ENCODE data around the gene DENND4B.
"Not testable (repeated sequence)": the region's sequence is repeated elsewhere in the genome, so short reads cannot be mapped to it uniquely, and the experiment has no call there.

Gene DENND4B

DNA sequence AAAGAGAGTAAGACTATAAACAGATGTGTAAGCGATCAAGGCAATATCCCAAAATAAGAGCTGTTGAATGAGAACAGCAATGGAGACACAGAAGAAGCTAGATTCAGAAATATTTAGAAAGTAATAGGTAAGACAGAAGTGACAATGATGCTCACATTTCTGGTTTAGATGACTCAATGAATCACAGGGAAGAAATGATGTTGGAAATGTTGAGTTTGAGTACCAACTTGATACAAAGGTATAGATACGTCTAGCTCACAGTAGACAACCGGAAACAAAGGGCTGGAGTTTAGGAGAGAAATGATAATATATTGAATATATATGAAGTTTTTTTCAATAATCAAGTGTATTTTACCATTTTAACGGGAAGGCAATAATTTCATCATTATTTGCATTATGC, 30.2 kb downstream of the DENND4B start:
- Histone ChIP-seq H3K4me1 (ENCODE audit: insufficient read depth, poor library complexity, severe bottlenecking) (peaks cover 11% of the 10 kb centered on the region), H3K9me3 (ENCODE audit: severe bottlenecking) (no peaks in the 10 kb centered on the region), H3K27me3 (ENCODE audit: insufficient read depth, poor library complexity, severe bottlenecking) (no peaks in the 10 kb centered on the region), H3K4me3 (ENCODE audit: severe bottlenecking) (no peak overlapping the region), H3K36me3 (ENCODE audit: low read depth) (peaks cover 35% of the 10 kb centered on the region), H3K27ac (ENCODE audit: poor library complexity, severe bottlenecking) (no peak overlapping the region)
- TF ChIP-seq, protein P1, sequence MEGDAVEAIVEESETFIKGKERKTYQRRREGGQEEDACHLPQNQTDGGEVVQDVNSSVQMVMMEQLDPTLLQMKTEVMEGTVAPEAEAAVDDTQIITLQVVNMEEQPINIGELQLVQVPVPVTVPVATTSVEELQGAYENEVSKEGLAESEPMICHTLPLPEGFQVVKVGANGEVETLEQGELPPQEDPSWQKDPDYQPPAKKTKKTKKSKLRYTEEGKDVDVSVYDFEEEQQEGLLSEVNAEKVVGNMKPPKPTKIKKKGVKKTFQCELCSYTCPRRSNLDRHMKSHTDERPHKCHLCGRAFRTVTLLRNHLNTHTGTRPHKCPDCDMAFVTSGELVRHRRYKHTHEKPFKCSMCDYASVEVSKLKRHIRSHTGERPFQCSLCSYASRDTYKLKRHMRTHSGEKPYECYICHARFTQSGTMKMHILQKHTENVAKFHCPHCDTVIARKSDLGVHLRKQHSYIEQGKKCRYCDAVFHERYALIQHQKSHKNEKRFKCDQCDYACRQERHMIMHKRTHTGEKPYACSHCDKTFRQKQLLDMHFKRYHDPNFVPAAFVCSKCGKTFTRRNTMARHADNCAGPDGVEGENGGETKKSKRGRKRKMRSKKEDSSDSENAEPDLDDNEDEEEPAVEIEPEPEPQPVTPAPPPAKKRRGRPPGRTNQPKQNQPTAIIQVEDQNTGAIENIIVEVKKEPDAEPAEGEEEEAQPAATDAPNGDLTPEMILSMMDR (IDR thresholded peaks at IDR 0.05; ENCODE audit: poor library complexity, severe bottlenecking) = no peak
- DNase-seq (ENCODE audit: low spot score) (no peak), ATAC-seq (ENCODE audit: low read depth) (no peak)

DNA sequence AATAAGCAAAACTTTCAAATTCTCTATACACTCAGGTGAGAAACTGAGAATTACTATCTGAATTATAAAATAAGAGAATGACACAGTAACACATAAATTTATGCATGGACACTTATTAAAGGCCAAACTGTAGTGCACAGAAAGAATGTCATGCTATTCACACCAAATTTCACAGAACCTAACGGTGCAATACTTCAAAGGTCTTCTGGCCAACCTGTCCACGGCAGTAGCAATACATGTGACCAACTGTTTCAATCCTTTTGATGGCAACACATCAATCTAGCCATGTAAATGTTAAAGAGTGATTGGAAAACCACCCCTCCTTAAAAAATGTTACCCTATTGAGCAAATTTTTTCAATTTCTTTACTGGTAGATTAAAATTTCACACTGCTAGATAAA, 34.2 kb downstream of the DENND4B start:
- Histone ChIP-seq H3K27me3 (ENCODE audit: insufficient read depth, poor library complexity, severe bottlenecking) (no peaks in the 10 kb centered on the region), H3K4me3 (ENCODE audit: severe bottlenecking) (no peak overlapping the region), H3K27ac (ENCODE audit: poor library complexity, severe bottlenecking) (no peak overlapping the region), H3K4me1 (ENCODE audit: insufficient read depth, poor library complexity, severe bottlenecking) (no peaks in the 10 kb centered on the region), H3K9me3 (ENCODE audit: severe bottlenecking) (no peaks in the 10 kb centered on the region), H3K36me3 (ENCODE audit: low read depth) (peaks cover 17% of the 10 kb centered on the region)
- TF ChIP-seq, protein P1 (IDR thresholded peaks at IDR 0.05; ENCODE audit: poor library complexity, severe bottlenecking) = no peak
- ATAC-seq (ENCODE audit: low read depth) (no peak), DNase-seq (ENCODE audit: low spot score) (no peak)

DNA sequence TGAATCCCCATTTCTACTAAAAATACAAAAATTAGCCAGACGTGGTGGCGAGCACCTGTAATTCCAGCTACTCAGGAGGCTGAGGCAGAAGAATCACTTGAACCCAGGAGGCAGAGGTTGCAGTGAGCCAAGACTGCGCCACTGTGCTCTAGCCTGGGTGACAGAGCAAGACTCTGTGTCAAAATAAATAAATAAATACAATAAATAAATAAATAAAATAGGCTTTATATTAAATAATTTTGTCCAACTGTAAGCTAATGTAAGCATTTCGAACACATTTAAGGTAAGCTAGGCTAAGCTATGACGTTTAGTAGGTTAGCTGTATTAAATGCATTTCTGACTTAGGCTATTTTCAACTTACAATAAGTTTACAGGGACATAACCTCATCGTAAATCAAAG, 36.0 kb downstream of the DENND4B start:
- not testable (repeated sequence) for ATAC-seq (ENCODE audit: low read depth); H3K4me1 ChIP-seq (ENCODE audit: insufficient read depth, poor library complexity, severe bottlenecking); H3K9me3 ChIP-seq (ENCODE audit: severe bottlenecking); H3K27me3 ChIP-seq (ENCODE audit: insufficient read depth, poor library complexity, severe bottlenecking); H3K4me3 ChIP-seq (ENCODE audit: severe bottlenecking); H3K27ac ChIP-seq (ENCODE audit: poor library complexity, severe bottlenecking); DNase-seq (ENCODE audit: low spot score)
- H3K36me3 ChIP-seq (ENCODE audit: low read depth) = peaks cover 11% of the 10 kb centered on the region

GRCh38 chr1:153908071-153908470, 38.4 kb downstream of the DENND4B start:
- ATAC-seq (ENCODE audit: low read depth) (no peak), DNase-seq (ENCODE audit: low spot score) (no peak)
- peaks cover 11% of the 10 kb centered on the region for H3K36me3 ChIP-seq (ENCODE audit: low read depth)
- H3K4me3 ChIP-seq (ENCODE audit: severe bottlenecking) = no peak overlapping the region
- TF ChIP-seq, protein P1 (IDR thresholded peaks at IDR 0.05; ENCODE audit: poor library complexity, severe bottlenecking) = no peak
- H3K9me3 ChIP-seq (ENCODE audit: severe bottlenecking) = no peaks in the 10 kb centered on the region
- no peaks in the 10 kb centered on the region for H3K27me3 ChIP-seq (ENCODE audit: insufficient read depth, poor library complexity, severe bottlenecking)
- no peak overlapping the region for H3K27ac ChIP-seq (ENCODE audit: poor library complexity, severe bottlenecking)
- H3K4me1 ChIP-seq (ENCODE audit: insufficient read depth, poor library complexity, severe bottlenecking) = no peaks in the 10 kb centered on the region

DNA sequence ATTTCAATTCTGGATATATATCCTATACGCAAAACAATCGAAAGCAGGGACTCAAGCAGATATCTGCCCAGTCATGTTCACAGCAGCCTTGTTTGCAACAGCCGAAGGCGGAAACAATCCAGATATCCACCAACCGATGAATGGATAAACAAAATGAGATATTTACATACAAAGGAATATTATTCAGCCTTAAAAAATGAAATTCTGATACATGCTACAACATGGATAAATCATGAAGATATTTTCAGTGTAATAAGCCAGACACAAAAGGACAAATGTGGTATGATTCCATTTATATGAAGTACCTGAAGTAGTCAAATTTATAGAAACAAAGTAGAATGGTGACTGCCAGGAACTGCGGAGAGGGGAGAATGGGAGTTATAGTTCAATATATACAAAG, 39.4 kb downstream of the DENND4B start:
- H3K4me3 ChIP-seq (ENCODE audit: severe bottlenecking) = no peak overlapping the region
- H3K4me1 ChIP-seq (ENCODE audit: insufficient read depth, poor library complexity, severe bottlenecking) = no peaks in the 10 kb centered on the region
- peaks cover 8% of the 10 kb centered on the region; the same call in 1 of the 2 replicates for H3K36me3 ChIP-seq (ENCODE audit: low read depth)
- DNase-seq (ENCODE audit: low spot score) (no peak), ATAC-seq (ENCODE audit: low read depth) (no peak)
- no peak overlapping the region for H3K27ac ChIP-seq (ENCODE audit: poor library complexity, severe bottlenecking)
- no peaks in the 10 kb centered on the region for H3K9me3 ChIP-seq (ENCODE audit: severe bottlenecking)
- TF ChIP-seq, protein P1 (IDR thresholded peaks at IDR 0.05; ENCODE audit: poor library complexity, severe bottlenecking) = no peak
- no peaks in the 10 kb centered on the region for H3K27me3 ChIP-seq (ENCODE audit: insufficient read depth, poor library complexity, severe bottlenecking)
